K562 (cell line): ENCODE results near the gene ACOX1. TPM values are rescaled to one million over a fixed set of nuclear protein-coding genes. Genes with fewer than 3 reads are reported as not detected.

ENCODE experiments used
- ATAC-seq: fragments of 200-7000 bp; cut with Tn5 transposase; 3 replicates; pipeline ENCODE4 v1.9.1; 2020; ENCODE audit warnings: moderate library complexity
- BruUV-seq: library from RNA; stranded (reverse); fragments of 400-500 nt; replicated peaks from 2 replicates; lab custom pipeline; 2021; lab: Mats Ljungman, UMichigan
- CTCF ChIA-PET: fragments of 300-600 bp; formaldehyde crosslinking; extraction: SDS; loops from one replicate; lab custom pipeline; 2021; ENCODE audit warnings: low intra/inter-chr PET ratio; lab: Yijun Ruan, JAX
- POLR2A ChIA-PET: fragments of 300-600, 350-650 bp; sonication (Branson Sonifier 250); formaldehyde crosslinking; extraction: SDS; loops from one replicate; lab custom pipeline; 2021; ENCODE audit warnings: antibody characterized with exemption, inconsistent platforms; lab: Yijun Ruan, JAX
- DNase-seq, 4 experiments: peaks; one replicate each; pipeline versions ENCODE4 v3.0.0 to v3.0.0-alpha.2; 2011 to 2018; ENCODE audit warnings: low spot score in 3 of 4, mixed read lengths in 3 of 4; ENCODE audit errors: extremely low read depth in 1 of 4
- FAIRE-seq: peaks from 2 replicates; lab custom pipeline; 2011; peaks lifted over from hg19 to GRCh38; lab: Jason Lieb, UNC
- H2AFZ ChIP-seq: 2 replicates; pipeline ENCODE4 v1.6.0; 2011; ENCODE audit warnings: low read depth, low read length, control low read depth, inconsistent platforms
- H3K27ac ChIP-seq: fragments of 200-600 bp; 3 replicates; pipeline ENCODE4 v1.8.0; 2011; ENCODE audit warnings: low read depth, mild to moderate bottlenecking, control low read depth, inconsistent platforms, low read length, moderate library complexity, mixed read lengths; ENCODE audit errors: extremely low read depth
- H3K27me3 ChIP-seq, 2 experiments: fragments of 300-600 bp in 1 of 2; 2 replicates in 1 of 2; 3 replicates in 1 of 2; pipeline versions ENCODE4 v1.6.0 to v1.8.0; 2011; ENCODE audit warnings: inconsistent platforms in 2 of 2, low read length in 2 of 2, mild to moderate bottlenecking in 1 of 2, mixed read lengths in 1 of 2, moderate library complexity in 1 of 2; ENCODE audit not compliant: control insufficient read depth in 2 of 2, insufficient read depth in 2 of 2
- H3K36me3 ChIP-seq: fragments of 300-600 bp; 3 replicates; pipeline ENCODE4 v1.8.0; 2011; ENCODE audit warnings: mild to moderate bottlenecking, low read length, inconsistent platforms; ENCODE audit not compliant: control insufficient read depth, insufficient read depth
- H3K4me1 ChIP-seq, 2 experiments: fragments of 200-600 bp in 1 of 2; replicated peaks in 1 of 2; 2 replicates in 1 of 2; 3 replicates in 1 of 2; pipeline versions ENCODE4 v1.5.1 to v1.8.0; 2011; ENCODE audit warnings: inconsistent platforms in 2 of 2, low read length in 2 of 2, mild to moderate bottlenecking in 1 of 2, mixed read lengths in 1 of 2, moderate library complexity in 1 of 2; ENCODE audit not compliant: control insufficient read depth in 2 of 2, insufficient read depth in 2 of 2
- H3K4me2 ChIP-seq: 2 replicates; pipeline ENCODE4 v1.6.1; 2011; ENCODE audit warnings: low read length, control low read depth, inconsistent platforms, mixed read lengths; ENCODE audit not compliant: insufficient read depth
- H3K4me3 ChIP-seq: fragments of 200-600 bp; sonication (generic), shearing (Covaris generic); 2 replicates; pipeline ENCODE4 v1.5.1; 2016; ENCODE audit warnings: control low read depth, inconsistent platforms
- H3K79me2 ChIP-seq: fragments of 200-600 bp; 3 replicates; pipeline ENCODE4 v1.8.0; 2011; ENCODE audit warnings: low read length, inconsistent platforms; ENCODE audit not compliant: control insufficient read depth, insufficient read depth
- H3K9ac ChIP-seq, 2 experiments: 2 replicates each; pipeline versions ENCODE4 v1.6.0 to v1.6.1; 2011; ENCODE audit warnings: low read depth in 2 of 2, low read length in 2 of 2, control low read depth in 1 of 2, inconsistent platforms in 1 of 2, mild to moderate bottlenecking in 1 of 2, mixed read lengths in 1 of 2; ENCODE audit not compliant: insufficient read depth in 1 of 2
- H3K9me1 ChIP-seq: one replicate; pipeline ENCODE4 v1.6.0; 2011; ENCODE audit warnings: inconsistent platforms, mild to moderate bottlenecking, low read length, moderate library complexity; ENCODE audit not compliant: control insufficient read depth, insufficient read depth
- H3K9me3 ChIP-seq: replicated peaks from 2 replicates; pipeline ENCODE4 v1.5.1; 2011; ENCODE audit warnings: low read depth, low read length, inconsistent platforms; ENCODE audit not compliant: control insufficient read depth, insufficient read depth
- H4K20me1 ChIP-seq: replicated peaks from 2 replicates; pipeline ENCODE4 v1.6.1; 2011; ENCODE audit warnings: low read length, inconsistent platforms, mixed read lengths; ENCODE audit not compliant: control insufficient read depth, insufficient read depth
- ASH1L ChIP-seq: fragments of 450-650 bp; IDR thresholded peaks from 2 replicates; pipeline ENCODE4 v1.6.1; 2018; ENCODE audit warnings: borderline replicate concordance, mild to moderate bottlenecking, low read depth; ENCODE audit not compliant: partially characterized antibody
- BRF2 ChIP-seq: IDR thresholded peaks from 3 replicates; pipeline ENCODE4 v1.6.1; 2011; ENCODE audit warnings: borderline replicate concordance, mild to moderate bottlenecking; ENCODE audit not compliant: insufficient read length, insufficient read depth
- C11orf30 ChIP-seq: fragments of 450-650 bp; IDR thresholded peaks from 2 replicates; pipeline ENCODE4 v1.6.1; 2016; ENCODE audit warnings: low read depth, mild to moderate bottlenecking
- CCNT2 ChIP-seq: IDR thresholded peaks from 2 replicates; pipeline ENCODE4 v1.6.1; 2011; ENCODE audit warnings: borderline replicate concordance, low read depth, mild to moderate bottlenecking, moderate library complexity, mixed read lengths, low read length; ENCODE audit not compliant: insufficient read length; ENCODE audit errors: extremely low read depth
- CLOCK ChIP-seq: fragments of 250-450 bp; sonication (Bioruptor Pico); IDR thresholded peaks from 2 replicates; pipeline ENCODE4 v1.4.0; 2020; ENCODE audit warnings: mild to moderate bottlenecking, moderate library complexity, borderline replicate concordance
- ETV6 ChIP-seq, 3 experiments: fragments of 150-350 bp in 1 of 3; sonication (generic) in 1 of 3; formaldehyde crosslinking in 1 of 3; IDR thresholded peaks; 2 replicates each; pipeline versions ENCODE4 v1.6.1 to v1.8.0; 2014 to 2022; ENCODE audit warnings: borderline replicate concordance in 2 of 3, low read depth in 2 of 3, antibody characterized with exemption in 1 of 3, low read length in 1 of 3, mild to moderate bottlenecking in 1 of 3, missing genetic modification reagents in 1 of 3
- HEY1 ChIP-seq: fragments of 250-450 bp; sonication (Bioruptor Pico); IDR thresholded peaks from 2 replicates; pipeline ENCODE4 v1.5.0; 2020; ENCODE audit warnings: mild to moderate bottlenecking, moderate library complexity, borderline replicate concordance
- MTA2 ChIP-seq: fragments of 450-650 bp; IDR thresholded peaks from 2 replicates; pipeline ENCODE4 v1.6.1; 2016; ENCODE audit warnings: low read depth
- NEUROD1 ChIP-seq: fragments of 150-350 bp; IDR thresholded peaks from 2 replicates; pipeline ENCODE4 v1.6.1; 2014; ENCODE audit warnings: borderline replicate concordance, low read length, low read depth; ENCODE audit not compliant: partially characterized antibody
- NR2C1 ChIP-seq, 2 experiments: fragments of 450-650 bp; IDR thresholded peaks; 2 replicates each; pipeline ENCODE4 v1.6.1; 2017; ENCODE audit warnings: mild to moderate bottlenecking in 2 of 2, antibody characterized with exemption in 1 of 2, inconsistent platforms in 1 of 2, missing compliant biosample characterization in 1 of 2, missing genetic modification characterization in 1 of 2
- PHTF2 ChIP-seq: fragments of 250-450 bp; sonication (Bioruptor Pico); IDR thresholded peaks from 2 replicates; pipeline ENCODE4 v1.5.0; 2021; ENCODE audit warnings: mild to moderate bottlenecking
- POLR2H ChIP-seq: IDR thresholded peaks from 2 replicates; pipeline ENCODE4 v1.6.1; 2016; ENCODE audit warnings: missing genetic modification characterization, low read depth, mild to moderate bottlenecking, control low read depth, missing compliant biosample characterization, moderate library complexity
- ZNF121 ChIP-seq: sonication (generic); formaldehyde crosslinking; conservative IDR thresholded peaks from 2 replicates; pipeline ENCODE4 v1.8.0; 2022; ENCODE audit warnings: missing genetic modification reagents
- ZNF232 ChIP-seq: sonication (generic); formaldehyde crosslinking; IDR thresholded peaks from 2 replicates; pipeline ENCODE4 v1.8.0; 2022; ENCODE audit warnings: mild to moderate bottlenecking, missing genetic modification reagents
- ZNF695 ChIP-seq: fragments of 450-650 bp; formaldehyde crosslinking; IDR thresholded peaks from 2 replicates; pipeline ENCODE4 v1.4.0; 2020; ENCODE audit warnings: mild to moderate bottlenecking, moderate library complexity
- ZSCAN29 ChIP-seq: fragments of 450-650 bp; IDR thresholded peaks from 2 replicates; pipeline ENCODE4 v1.6.1; 2017
- WGBS: fragments of 100-300 bp; shearing (Covaris generic); methylation state at CpG from one replicate; pipeline ENCODE4 v1.1.6; 2016; ENCODE audit warnings: low coverage, mixed read lengths; ENCODE audit not compliant: insufficient coverage; ENCODE audit errors: missing lambda C conversion rate; 5-methylcytosine and 5-hydroxymethylcytosine counted together
- in situ Hi-C: fragments of 300-500 bp; cut with MboI; formaldehyde crosslinking; loops from 4 replicates; pipeline ENCODE4 v1.15.0; 2018; ENCODE audit warnings: inconsistent platforms, mixed read lengths
- intact Hi-C: fragments of 100-400 bp; cut with micrococcal nuclease; formaldehyde crosslinking; loops from 2 replicates; pipeline ENCODE4 v1.14.2; 2022
- polyA plus RNA-seq, 8 experiments: library from polyadenylated mRNA; depleted of rRNA in 4 of 8; stranded (reverse) in 5 of 8; unstranded in 3 of 8; fragments of >200 nt; fragmentation: Nextera tagmentation in 2 of 8; fragmentation: Illumina TruSeq in 1 of 8; extraction: Ambion mirVana in 2 of 8; extraction: Trizol in 1 of 8; gene quantifications; 2 replicates each; pipeline versions ENCODE4 v1.2.1 to v1.2.3, GENCODE V29; 2011 to 2014; ENCODE audit warnings: inconsistent platforms in 1 of 8, missing spikeins in 1 of 8
- total RNA-seq, 7 experiments: library from RNA; depleted of rRNA in 6 of 7; stranded (reverse); fragments of >200 nt in 6 of 7; fragmentation: Illumina TruSeq in 2 of 7; extraction: Trizol in 2 of 7; gene quantifications; 2 replicates each; pipeline versions ENCODE4 v1.2.1 to v1.2.3, GENCODE V29; 2011 to 2021; ENCODE audit warnings: low replicate concordance in 1 of 7
- TF ChIP-seq, protein P1 (sequence below): sonication (generic); formaldehyde crosslinking; IDR thresholded peaks from 2 replicates; pipeline ENCODE4 v1.8.1; 2023; ENCODE audit warnings: mild to moderate bottlenecking, missing genetic modification reagents

The ACOX1 gene
- total and polyA plus RNA-seq, 9 of the 15 experiments (the other 6 are each of a cell fraction or from before 2014, with no cell fraction given), result 7.8 to 24.1 (median 14.5) TPM

GRCh38 chr17:76009447-76009846 is 30.5 kb upstream of the ACOX1 start:
- FAIRE-seq (no peak), ATAC-seq (no peak), DNase-seq (no peak)
- H3K4me2 ChIP-seq, result no peak overlapping the region
- H3K27ac ChIP-seq, result no peak overlapping the region
- H3K36me3 ChIP-seq, result peaks cover 7% of the 10 kb centered on the region; the same call in 2 of the 3 replicates
- no peaks in the 10 kb centered on the region for H3K79me2 ChIP-seq
- 0 out of 2 replicates have a peak, but pooled peaks cover 5% of the 10 kb centered on the region for H4K20me1 ChIP-seq
- peak overlapping the region in 1 of 2 experiments; percentile 21; a peak in 2 of 4 replicates for H3K9ac ChIP-seq
- H3K4me3 ChIP-seq, result no peak overlapping the region
- no TSS peak for BruUV-seq
- intact Hi-C loops (loop anchor here (10.0 kb wide), 1 partner anchor 255 kb away; no protein-coding TSS in a partner anchor), in situ Hi-C loops (loop anchor here (5.0 to 10.0 kb wide), 3 partner anchors 102 to 283 kb away; a partner anchor contains a TSS)
- H3K27me3 ChIP-seq, result peaks cover 37 to 54% of the 10 kb centered on the region in 2 experiments
- ChIA-PET POLR2A (interaction anchor here (0.6 to 2.0 kb wide), 6 partner anchors 9 to 233 kb away, joined by 3 to 9 read pairs (median 4); partner anchors contain the start of gene CDK3), CTCF (interaction anchor here (0.6 kb wide), 1 partner anchor 293 kb away, joined by 3 read pairs; no protein-coding TSS in a partner anchor)
- H3K4me1 ChIP-seq, result peaks cover 0 to 44% of the 10 kb centered on the region in 2 experiments; a peak in 3 of 5 replicates
- no peaks in the 10 kb centered on the region for H3K9me1 ChIP-seq
- H3K9me3 ChIP-seq, result no peaks in the 10 kb centered on the region
- 15% methylated on average over 18 of the region's 20 CpGs for WGBS
- H2AFZ ChIP-seq, result no peak overlapping the region
- no peak for TF ChIP-seq ZNF695 (CRISPR knock-in tag)
- TF ChIP-seq CCNT2, result no peak
- TF ChIP-seq ZSCAN29, result no peak
- no peak for TF ChIP-seq C11orf30
- no peak for TF ChIP-seq ASH1L
- TF ChIP-seq NEUROD1, result no peak
- no peak for TF ChIP-seq BRF2
- TF ChIP-seq HEY1 (CRISPR knock-in tag), result no peak
- no peak for TF ChIP-seq ZNF232 (CRISPR knock-in tag)
- TF ChIP-seq ETV6 (IDR thresholded peaks at IDR 0.05; ENCODE audit: borderline replicate concordance in 1 of 2, low read depth in 2 of 2, low read length in 1 of 2), result no peak
- no peak for TF ChIP-seq ETV6 (CRISPR knock-in tag; IDR thresholded peaks at IDR 0.05; ENCODE audit: borderline replicate concordance)
- TF ChIP-seq NR2C1 (IDR thresholded peaks at IDR 0.05), result no peak
- no peak for TF ChIP-seq NR2C1 (tag; IDR thresholded peaks at IDR 0.05)
- TF ChIP-seq, protein P1, sequence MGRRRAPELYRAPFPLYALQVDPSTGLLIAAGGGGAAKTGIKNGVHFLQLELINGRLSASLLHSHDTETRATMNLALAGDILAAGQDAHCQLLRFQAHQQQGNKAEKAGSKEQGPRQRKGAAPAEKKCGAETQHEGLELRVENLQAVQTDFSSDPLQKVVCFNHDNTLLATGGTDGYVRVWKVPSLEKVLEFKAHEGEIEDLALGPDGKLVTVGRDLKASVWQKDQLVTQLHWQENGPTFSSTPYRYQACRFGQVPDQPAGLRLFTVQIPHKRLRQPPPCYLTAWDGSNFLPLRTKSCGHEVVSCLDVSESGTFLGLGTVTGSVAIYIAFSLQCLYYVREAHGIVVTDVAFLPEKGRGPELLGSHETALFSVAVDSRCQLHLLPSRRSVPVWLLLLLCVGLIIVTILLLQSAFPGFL (CRISPR knock-in tag), result no peak
- TF ChIP-seq PHTF2 (CRISPR knock-in tag), result no peak
- no peak for TF ChIP-seq POLR2H (tag)
- no peak for TF ChIP-seq ZNF121
- TF ChIP-seq MTA2, result no peak
- no peak for TF ChIP-seq CLOCK (CRISPR knock-in tag)
